Stimulated activated CD8-positive, alpha-beta memory T cell treated with anti-CD3 and anti-CD28 coated beads, Interleukin-12 subunit alpha, Interleukin-12 subunit beta, amount 100 ng/mL, for 24 hours (primary cell): ENCODE results near the gene ITPKB.

Experiments used
- DNase-seq: peaks from one replicate; pipeline ENCODE4 v3.0.0-alpha.2; 2020; ENCODE audit errors: extremely low read depth

Gene ITPKB

DNA sequence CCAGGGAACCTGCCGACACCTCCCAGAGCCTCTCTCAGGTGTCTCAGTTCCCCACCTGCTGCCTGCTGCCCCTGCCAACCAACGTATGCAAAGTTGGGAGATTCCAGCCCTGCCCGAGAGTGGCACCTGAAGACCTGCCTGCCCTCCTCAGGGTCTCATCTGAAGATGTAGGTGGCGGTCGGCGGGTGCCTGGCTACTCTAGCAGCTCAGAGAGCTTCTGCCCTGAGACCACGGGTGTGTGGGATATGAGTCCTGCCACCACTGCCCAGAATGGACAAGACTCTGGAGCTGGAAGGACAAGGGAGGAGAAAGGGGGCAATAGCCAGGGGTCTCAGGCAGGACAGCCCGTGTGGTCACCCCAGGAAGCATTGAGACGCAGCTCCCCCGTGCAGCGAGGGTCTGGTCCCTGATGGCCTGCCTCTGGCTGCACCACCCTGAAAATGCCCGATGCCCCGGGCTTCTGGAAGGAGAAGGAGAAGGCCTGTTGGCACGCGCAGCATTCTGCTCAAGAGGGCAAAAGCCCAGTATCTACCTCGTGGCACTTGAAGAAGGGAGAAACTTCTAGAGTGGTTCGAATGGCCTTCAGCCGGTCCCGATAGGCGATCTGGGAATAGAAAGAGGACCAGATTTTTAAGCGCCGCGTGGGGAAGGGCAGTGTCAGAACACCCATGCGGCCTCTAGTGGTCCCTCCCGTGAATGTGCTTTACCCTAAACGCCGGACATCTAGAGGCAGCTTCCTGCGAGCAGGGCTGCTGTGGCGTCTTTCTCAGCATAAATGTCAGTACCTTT lies 101.7 kb downstream of the ITPKB start:
- no peak for DNase-seq

DNA sequence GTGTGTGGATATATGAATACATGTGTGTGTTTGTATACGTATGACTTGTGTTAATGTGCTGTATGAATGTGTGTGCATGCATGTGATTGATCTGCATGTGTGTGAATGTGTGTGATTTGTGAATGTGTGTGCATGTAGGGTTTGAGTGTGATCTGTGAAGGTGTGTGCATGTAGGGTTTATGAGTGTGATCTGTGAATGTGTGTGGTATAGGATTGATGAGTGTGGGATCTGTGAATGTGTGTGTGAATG lies 102.3 kb downstream of the ITPKB start:
- no peak for DNase-seq

DNA sequence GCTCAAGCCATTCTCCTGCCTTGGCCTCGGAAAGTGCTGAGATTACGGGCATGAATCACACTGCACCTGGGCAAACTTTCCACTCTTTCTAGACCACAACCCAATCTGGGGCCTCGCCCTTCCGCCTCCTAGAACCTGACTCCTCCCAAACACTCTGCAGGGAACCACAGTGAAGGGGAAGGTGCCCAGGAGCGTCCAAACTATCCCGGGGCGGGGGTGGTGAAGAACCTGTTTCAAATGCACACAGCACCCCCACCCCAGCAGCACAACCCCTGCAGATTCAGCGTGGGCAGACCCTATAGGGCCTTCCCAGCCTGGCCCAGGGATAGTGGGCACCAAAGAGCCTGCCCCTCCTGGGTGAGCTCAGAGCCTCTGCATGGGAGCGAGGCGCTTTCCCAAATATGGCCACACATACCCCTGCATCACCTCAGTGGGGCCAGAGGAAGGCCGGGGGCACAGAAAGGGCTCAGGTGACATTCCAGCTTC lies 103.6 kb downstream of the ITPKB start:
- no peak for DNase-seq

DNA sequence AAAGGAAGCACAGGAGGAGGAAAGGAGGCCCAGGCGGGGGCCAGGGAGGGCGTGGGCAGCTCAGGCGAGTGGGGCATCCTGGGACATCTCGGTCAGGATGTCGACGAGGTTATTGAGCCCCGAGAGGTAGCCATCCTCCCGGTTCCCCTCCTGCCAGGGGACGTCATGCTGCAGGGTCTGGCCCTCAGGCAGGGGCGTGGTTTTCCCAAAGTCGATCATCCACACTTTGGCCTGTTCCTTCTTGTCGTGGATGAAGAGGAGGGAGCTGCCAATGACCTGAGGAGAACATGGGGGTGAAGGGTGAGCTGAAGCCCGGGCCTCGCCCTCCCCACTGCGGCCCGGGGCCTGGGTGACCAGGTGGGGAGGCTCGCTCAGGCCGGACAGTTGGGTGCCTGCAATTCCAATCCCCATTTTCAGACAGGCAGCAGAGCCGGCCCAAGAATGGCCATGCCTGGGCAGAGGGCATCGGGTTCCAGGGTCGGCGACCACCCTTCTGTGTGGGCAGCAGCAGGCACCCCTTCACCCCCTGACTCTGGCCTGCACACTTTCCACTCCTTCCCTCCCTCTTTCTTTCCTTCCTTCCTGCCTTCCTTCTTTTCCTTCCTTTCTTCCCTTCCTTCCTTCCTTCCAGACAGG lies 104.4 kb downstream of the ITPKB start:
- DNase-seq: no peak

- DNase-seq: peak; percentile 68
Measured at GRCh38 chr1:226634166-226634588, 104.9 kb downstream of the ITPKB start.

- DNase-seq: no peak
Measured at GRCh38 chr1:226633541-226634165, 105.4 kb downstream of the ITPKB start.

GRCh38 chr1:226632922-226633351 lies 106.1 kb downstream of the ITPKB start:
- no peak for DNase-seq

DNA sequence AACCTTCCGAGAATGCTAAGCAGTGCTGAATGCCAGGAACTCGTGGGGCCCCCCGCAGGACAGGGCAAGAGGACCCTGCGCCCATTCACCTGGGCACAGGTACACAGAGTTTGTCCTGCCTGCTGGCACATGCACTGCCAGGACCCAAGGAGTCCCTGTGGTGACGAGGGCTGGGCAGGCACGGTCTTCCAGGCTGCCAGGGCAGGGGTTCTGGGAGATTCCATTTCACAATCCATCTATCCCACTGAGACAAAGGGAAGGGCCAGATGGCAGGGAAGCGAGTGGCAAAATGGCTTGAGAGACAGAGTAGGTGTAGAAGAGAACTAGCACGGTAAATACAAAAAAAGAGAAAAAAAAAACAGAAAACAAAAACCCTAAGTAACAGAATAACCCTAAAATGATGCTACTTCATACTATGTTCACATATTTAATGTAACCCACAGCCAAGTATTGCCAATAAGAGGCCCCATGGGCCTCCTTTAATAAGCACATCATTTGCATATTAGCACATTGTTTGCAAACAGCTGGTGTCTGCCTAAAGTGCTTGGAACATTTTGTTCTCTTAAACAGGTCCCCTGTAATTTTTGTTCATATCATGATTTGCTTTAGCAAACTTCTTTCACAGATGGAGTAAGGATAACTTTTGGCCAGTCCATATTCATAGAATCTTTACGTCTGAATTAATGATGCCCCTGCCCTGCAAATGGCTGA lies 106.8 kb downstream of the ITPKB start:
- no peak for DNase-seq

- DNase-seq: no peak
Measured at GRCh38 chr1:226631229-226632000, 107.7 kb downstream of the ITPKB start.

DNA sequence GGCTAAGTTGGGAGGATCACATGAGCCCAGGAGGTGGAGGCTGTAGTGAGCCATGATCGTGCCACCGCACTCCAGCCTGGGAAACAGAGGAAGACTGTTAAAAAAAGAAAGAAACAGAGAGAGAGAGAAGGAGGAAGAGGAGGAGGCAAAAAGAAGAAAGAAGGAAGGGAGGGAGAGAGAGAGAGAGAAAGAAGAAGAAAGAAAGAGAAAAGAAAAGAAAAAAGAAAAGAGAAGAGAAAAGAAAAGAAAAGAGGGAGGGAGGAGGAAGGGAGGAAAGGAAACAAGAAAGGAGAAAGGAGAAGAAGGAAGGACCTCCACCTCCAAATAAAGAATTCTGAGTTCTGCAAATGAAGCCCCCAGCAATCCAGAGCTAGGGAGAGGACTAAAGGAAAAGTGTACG lies 108.5 kb downstream of the ITPKB start:
- DNase-seq: no peak

- no peak for DNase-seq
Measured at GRCh38 chr1:226629896-226630550, 109.1 kb downstream of the ITPKB start.

GRCh38 chr1:226629210-226629895 lies 109.7 kb downstream of the ITPKB start:
- no peak for DNase-seq

GRCh38 chr1:226628612-226629155 lies 110.4 kb downstream of the ITPKB start:
- no peak for DNase-seq

DNA sequence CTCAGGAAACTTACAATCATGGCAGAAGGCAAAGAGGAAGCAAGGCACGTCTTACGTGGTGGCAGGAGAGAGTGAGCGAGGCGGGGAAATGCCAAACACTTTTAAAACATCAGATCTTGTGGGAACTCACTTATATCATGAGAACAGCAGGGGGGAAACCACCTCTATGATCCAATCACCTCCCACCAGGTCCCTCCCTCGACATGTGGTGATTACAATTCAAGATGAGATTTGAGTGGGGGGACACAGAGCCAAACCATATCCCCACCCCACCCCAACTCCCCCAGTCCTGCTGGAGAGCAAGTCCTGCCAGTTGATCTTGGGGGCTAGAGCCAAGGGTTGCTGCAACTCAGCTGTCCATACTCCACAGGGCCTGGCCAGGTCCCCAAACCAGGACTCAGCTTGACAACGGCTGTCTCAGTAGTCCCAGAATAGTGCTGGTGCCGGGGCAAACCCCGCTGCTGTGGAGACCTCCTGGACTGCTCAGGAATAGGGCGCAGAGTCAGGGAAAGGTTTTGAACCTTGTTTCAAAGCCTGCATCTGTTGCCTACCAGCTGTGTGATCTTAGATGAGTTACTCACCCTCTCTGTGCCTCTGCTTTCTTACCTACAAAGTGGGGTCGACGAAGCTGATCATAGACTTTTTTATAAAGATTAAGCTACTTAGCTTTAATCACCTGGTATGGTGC lies 111.0 kb downstream of the ITPKB start:
- no peak for DNase-seq

- DNase-seq: no peak
Measured at GRCh38 chr1:226627050-226627755, 111.9 kb downstream of the ITPKB start.

DNA sequence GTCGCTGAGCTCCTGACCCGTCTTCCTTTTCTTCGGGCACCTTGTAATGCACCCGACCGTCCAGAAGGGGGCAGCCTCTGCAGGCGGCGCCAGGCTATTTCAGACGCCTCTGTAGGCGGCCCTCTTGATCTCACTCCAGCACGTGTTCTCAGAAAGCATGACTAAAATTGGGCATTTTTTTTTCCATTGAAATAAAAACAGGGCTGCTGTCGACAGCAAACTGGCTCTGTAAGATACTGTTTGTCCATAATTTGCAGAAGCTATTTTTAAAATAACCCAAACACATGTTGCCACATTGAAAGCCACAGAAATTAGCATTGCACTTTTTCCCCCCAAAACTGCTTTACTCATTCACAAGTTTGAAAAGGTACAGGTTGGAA lies 112.5 kb downstream of the ITPKB start:
- peak; percentile 55 for DNase-seq

DNA sequence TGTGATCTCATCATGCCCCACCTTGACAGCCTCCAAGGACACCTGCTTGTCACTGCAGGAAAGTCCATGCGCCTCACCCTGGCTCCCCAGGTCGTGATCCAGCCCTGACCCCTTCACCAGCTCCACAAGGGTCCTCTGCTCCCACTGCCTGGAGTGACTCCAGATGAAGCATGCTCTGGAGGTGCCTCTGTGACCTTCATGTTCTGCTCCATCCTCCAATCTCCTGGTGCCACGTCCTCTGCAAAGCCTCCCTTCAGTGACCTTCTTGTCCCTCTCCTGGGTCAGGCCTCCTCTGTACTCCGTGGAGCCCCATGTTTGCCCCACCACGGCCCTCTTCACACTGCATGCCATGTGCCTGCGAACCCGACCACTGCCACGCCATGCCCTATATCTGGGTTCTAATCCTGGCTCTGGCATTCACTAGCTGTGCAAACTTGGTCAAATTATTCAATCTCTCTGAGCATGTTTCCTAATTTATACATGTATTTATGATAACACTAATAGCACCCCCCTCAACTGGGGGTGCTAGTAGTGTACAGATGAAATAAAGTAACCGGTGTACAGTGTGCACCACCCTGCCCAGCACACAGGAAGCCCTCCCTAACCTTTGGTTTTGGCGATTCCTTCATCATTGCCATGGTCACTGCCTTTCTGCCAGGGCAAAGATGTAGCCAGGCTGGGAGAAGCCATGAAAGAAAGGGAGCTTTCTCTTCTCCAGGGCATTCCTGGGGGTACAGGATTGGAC lies 113.1 kb downstream of the ITPKB start:
- no peak for DNase-seq

DNA sequence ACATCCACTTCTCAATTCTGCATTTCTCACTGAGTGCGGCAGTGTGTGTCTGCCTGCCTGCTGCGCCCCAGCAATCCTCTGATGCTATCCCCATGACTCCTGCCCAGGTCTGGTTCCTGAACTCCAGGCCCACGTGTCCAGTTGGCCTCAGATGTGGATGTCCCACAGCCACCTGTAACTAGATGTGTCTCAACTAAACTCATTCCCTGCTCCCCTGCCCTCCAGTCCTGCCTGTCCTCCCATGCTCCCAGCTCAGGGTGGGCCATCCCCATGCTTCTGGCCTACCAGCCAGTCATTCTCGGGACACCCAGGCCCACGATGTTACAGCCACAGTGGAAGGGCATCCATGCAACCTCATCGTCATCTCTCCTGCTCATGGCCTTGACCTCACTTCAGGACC lies 113.8 kb downstream of the ITPKB start:
- DNase-seq: no peak
